IPS-NIHi7 (cell line): Measurements from ENCODE around the gene RAPGEF4.

ENCODE experiments used
- DNase-seq: peaks from one replicate; pipeline ENCODE4 v3.0.0; 2012; ENCODE audit warnings: mixed read lengths; ENCODE audit errors: extremely low spot score

RAPGEF4 gene

DNA sequence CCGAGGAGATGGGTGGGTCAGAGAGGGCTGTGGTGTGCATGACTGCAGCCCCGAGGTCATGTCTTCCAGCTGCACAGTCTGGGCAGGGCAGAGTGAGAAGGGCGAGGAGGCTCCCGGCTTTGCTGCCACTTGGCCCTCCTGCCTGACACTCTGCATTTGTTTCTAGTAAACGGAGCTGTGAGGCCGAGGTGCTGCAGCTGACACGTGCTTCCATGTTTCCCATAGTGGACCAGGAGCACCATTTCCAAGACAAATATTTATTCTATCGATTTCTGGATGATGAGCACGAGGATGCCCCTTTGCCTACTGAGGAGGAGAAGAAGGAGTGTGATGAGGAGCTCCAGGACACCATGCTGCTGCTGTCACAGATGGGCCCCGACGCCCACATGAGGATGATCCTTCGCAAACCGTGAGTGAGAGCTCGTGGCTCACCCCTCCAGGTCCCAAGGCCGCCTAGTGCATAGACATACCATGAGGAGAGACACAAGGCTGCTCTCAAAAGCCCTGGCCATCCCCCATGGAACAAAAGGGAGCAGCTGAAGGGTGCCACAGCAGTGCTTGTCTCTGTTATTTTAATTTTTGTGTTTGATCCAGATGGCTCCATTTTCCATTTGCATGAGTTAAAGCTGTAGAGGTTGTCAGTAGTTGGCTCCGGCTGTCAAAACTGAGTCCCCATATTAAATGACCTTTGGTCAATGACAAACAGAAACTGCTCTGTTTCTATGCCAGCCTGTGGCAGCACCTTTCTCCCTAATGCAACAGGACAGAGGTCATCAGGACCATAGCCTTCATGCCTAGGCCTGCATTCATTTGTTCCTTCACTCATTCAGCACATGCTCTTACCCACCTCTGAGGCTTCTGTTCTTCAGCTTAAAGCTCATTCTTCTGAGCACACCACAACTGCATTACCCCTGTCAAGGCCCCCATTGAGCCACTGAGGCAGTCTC is 231.7 kb downstream of the RAPGEF4 start:
- DNase-seq: no peak

DNA sequence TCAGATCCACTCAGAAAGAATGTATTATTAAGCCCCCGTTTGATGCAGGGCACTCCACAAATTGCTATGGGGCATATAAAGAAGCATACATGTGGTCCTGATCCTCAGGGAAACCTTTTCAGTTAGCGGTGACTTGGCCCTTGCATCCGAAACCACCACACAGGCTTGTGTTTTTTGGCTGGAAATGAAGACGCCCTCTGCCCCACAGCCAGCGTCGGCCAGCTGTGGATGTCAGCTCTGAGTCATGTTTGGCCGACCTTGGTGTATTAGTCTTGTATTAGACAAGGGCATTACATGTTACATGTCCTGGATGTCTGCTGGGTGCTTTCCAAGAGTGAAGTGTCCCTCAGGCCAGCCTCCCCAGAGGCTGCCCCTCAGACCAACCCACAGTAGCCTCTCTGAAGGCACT is 232.4 kb downstream of the RAPGEF4 start:
- no peak for DNase-seq

DNA sequence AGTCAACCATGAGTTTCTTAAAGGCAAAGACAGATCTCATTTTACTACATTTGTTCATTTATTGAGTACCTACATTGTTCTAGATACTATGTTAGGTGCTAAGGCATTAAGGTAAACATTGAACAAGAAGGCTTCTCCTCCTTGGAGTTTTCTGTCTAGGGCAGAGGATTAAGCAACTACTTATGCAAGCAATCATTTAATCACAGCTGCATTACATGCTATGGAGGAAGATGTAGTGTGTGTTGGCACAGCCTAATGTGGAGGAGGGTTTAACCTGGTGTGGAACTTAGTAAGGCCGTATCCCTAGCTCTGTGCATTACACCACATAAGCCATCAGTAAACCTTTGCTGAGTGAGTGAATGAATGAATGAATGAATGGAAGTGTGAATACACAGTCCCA is 233.5 kb downstream of the RAPGEF4 start:
- DNase-seq: no peak

DNA sequence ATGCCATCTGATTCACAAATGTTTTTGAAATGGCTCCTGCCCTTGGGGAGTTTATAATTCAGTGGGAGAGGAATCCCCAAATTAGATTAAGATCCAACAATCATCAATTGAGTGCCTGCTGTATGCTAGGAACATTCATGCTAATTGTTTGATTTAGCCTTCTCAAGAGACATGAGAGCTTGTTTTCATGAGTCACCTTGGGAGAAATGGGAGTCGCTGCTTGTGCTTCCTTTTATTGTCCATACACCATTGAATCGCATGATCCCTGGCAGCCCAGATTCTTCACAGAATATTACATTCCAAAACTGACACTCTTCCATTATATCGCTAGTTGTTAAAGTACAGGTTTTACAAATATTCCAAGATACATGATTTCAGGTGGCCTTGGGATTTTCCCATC is 234.0 kb downstream of the RAPGEF4 start:
- no peak for DNase-seq

DNA sequence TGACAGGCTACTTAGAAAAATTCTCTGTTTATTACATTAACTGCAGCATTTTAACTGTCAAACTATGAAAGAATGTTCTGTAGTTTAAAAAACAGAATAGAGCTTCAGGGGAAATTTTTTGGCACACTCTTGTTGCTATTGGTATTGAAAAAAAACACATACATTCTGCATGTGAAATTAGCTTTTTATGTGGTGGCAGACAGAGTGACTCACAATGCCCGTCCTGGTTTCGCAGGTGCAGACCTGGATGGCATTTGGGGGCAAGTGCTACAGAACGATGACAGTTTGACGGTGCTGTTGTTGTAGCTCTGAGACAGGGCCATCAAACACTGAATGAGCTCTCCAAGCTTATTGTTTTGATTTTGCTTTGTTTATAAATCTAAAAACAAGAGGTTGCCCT is 235.0 kb downstream of the RAPGEF4 start:
- DNase-seq: no peak

DNA sequence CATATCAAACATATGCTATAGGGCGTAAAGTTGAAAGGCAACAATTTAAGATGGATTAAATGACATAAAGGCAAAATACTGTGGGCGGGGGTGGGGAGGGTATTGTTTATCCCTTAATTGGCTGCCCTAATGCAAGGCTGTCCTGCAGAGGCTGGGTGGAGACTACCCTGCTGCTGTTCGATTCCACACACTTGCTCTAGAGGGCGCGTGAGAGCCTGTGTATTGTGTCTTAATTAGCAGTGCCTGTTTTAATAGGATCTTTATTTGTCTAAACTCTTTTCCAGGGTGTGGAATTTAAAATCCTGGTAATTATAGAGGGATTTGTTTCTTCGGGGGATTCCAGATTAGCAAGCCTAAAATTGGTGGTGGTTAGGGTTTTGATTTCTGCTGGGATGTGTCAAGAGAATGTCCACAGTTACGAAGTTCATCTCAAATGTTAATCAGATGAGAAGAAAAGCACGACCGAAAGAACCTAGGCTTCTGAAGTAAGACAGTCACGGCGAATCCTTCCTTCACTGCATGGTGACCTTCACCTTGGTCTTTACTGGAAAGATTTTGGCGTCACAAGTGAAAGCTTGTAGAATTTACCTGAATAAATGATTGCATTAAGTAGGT is 236.5 kb downstream of the RAPGEF4 start:
- DNase-seq: peak; percentile 82

DNA sequence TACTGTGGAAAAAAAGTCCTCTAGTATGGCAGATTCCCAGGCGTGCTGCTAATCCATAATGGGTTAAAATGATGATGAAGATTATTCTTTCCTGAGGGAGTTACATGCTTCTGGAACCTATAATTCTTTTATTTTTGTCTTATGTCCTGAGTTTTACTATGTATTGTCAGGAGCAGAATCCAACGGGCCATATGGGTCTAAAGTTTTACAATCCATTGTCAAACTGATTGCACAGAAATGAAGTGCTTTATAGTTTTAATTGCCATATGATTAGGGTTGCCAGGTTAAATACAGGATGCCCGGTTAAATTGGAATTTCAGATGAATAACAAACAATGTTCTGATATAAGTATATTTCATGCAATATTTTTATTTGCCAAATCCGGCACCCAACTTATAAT is 239.1 kb downstream of the RAPGEF4 start:
- no peak for DNase-seq

DNA sequence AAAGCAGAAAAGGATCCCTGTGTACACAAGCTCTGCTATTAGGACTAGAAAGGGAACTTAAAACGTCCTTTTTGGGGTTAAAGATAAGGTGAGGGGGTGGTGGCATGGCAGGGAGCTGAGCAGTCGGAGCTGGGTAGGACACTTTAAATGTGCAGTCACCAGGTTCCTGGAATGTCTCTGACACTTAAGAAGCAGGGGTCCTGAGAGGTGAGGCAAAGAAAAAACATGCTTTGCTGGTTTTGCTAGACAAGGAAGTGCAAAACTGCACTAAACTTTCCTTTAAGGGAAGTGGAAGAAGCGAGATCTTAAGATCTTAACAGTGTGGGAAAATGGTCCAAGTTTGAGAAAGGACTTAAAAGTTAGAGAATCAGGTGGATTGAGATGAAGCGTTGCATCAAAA is 240.5 kb downstream of the RAPGEF4 start:
- DNase-seq: no peak

DNA sequence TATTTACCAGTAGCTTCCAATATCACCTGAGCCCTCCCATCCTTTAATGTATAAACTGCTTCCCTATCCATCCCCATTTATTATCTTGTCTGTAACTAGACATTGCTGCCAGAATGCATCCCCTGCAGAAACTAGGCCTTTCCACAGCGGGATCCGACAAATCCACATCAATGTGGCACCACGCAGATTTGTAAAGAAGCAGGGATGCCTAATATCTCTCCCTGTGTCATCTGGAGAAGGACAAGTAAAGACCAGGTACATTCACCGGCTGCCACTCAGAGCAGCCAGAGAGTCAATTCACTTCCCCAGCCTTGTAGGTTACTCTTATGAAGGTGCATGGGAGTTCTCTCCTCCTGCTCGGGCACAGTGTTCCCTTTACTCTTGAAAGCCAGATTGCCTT is 241.2 kb downstream of the RAPGEF4 start:
- DNase-seq: no peak

DNA sequence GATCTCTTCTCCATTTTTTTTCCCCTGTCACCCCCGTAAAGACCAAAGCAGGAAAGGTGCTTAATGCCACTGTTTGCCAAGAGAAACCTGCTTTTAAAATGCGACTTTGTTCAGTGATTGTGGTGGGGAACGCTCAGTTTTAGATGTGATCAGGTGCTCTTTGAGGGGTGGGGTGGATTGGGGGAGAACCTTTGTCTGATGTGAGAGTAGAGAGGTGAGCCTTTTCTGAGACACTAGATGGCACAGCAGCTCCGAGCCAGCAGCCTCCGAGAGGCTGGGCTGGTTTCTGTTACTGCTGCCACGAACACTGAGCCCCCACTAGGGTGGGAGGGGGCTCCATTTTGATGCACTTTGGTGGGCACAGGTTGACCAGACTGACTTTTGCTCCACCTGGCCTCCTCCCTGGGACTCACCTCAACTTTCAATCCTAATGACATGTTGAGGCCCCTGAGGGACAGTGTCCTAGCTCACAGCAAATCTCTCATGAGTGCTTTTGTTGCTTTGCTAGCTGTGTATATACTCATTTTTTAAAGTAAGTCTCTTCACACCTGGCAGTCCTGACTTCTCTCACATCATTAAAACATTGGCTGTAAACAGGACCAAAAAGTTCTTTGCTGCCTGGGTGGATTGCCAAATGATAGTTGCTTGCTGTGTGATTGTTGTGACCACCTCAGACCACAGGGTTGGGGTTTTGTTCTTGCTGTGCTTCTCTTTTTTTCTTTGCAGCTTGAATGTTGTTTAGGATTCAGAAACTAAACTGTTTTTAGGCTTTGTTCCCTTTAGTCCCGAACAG is 241.8 kb downstream of the RAPGEF4 start:
- peak; percentile 34 for DNase-seq

DNA sequence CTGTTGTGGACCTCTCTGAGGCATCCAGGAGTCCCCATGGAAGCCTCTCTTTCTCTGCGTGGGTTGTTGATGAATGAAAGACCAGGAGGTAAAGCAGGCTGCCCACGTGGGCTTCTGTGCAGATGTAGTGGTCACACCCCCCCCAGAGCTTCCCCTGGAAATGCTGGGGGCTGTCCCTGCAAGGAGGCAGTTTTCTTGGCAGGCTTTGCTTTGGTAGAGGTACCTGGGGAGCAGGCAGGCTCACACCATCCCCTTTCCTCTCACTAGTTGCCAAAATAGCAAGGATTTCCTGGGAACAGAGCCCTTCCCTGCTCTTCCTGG is 242.4 kb downstream of the RAPGEF4 start:
- DNase-seq: no peak

DNA sequence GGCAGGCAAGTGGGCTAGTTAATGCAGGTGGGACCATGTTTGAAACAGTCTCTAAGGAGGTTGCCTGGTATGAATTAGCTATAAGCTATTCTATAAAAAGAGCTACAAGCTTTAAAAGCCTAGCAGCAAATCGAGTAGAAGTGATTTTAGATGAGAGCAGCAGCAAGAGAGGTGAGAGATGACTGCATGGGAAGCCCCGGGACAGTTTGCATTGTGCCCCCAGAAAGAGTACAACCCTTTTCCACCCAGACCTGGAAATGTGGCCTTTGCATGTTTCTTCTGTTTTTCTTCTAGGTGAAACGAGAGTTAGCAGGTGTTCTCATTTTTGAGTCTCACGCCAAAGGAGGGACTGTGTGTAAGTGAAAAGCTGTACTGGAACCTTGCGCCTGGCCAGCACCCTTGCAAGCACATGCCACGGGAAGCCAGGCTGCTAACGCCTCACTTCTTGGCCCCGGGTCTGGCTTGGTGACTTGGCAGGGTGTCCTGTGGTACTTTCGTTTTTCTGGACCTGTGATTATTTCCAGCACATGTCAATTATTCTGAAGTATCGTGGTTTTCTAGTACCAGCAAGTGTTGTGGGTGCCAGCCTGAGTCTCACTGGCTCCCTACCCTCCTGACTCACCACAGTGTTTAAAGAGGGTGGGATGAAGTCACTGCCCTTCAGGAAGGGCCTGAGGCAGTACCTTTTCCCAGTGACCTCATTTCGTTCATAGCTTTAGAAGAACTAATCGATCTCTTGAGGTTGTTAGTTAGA is 249.7 kb downstream of the RAPGEF4 start:
- DNase-seq: no peak

DNA sequence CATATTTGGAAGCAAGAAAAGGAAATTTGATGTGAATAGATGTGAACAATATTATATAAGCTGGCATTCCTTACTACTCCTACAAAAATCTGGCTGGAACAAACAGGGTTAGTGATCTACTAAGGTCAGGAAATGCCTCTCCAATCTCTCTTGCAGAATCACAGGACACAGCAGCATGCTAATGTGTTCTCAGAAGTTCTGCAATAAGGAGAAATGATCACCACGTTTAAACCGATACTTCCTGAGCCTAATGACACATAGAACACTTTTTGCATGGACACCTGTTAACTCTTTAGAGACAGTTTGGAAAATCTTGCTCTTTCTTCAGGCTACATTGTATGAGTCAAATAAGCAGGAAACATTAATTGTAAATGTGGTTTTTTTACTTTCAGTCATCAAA is 250.4 kb downstream of the RAPGEF4 start:
- DNase-seq: no peak

DNA sequence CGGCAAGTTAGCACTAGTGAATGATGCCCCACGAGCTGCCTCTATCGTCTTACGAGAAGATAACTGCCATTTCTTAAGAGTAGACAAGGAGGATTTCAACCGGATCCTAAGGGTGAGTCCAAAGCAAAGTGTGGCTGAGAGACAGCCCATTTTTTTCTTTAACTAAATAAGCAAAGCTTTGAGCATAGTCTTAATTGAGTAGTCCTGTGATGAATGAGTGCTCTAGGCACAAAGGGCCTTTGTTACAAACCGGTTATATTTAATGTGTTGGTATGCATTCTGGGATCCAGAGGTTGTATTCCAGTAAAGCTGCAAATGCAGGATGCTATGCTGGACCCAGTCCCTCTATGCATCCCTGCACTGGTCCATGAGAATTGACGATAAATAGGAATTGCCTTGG is 253.1 kb downstream of the RAPGEF4 start:
- DNase-seq: no peak

DNA sequence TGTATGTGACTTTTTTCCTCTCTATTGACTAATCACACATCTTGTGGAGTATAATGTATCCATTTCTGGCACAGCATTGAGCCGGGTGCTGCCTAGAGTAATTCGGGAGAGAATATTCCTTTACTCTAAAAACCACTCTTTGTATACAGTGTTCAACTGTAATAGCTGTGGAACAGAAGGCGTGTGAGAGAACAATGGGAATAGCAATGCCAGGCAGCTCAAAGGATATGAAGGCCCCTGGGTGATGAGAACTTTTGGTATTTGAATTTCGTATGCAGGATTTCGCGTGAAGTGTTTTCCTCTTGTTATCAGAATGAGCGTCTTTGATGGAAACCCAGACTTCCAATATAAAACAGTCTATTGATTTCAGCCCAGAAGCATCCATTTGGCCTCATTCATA is 255.4 kb downstream of the RAPGEF4 start:
- DNase-seq: no peak

DNA sequence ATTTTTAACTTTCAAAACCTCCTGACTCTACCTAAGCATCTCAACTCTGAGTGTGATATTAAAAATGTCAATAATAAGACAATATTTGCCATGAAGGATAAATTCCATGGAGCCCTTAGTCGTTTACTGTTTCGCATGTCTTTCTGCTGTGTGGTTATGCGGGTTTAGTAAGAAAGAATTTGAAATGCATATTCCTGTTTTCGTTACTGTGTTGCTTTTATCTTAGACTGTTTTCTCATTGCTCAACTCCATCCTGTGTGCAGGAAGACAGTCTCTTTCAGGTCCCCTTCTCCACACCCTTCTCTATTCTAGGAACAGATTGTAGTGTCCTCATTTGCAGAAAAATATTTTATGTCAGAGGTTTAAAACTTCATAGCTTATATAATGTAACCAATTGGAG is 257.5 kb downstream of the RAPGEF4 start:
- no peak for DNase-seq

DNA sequence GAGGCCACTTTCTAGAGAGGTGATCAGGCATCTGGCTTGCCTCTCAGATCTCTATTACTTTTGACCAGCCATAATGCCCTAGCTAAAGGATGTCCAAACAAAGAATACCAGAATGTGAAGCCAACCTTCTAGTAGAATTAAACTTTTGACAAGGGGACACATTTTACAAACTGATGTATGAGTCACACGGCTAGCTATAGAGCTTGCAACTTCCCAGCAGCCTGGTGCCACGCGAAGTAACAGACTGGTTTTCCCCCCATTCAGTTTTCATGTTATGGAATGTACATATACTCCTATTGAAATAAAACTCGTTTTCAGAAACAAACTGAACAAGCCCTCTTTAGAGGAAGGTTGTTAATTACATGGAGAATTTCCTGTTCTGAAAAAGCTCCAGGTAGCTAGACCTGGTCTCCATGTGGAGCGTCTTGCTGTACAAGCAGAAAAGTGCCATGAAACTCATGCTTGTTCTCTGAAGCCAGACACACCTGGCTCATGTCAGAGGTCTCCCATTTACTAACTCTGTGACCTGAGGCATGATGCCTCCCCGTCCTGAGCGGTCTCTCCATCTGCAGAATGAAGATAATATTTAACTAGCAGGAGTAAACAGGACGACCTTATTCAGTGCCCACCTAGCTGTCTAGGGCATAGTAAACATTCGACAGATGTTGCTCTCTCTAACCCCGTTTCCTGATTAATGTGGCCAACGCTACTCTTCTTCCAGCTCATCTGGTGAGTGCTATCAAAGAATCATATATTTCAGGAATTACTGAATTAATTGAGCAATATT is 258.5 kb downstream of the RAPGEF4 start:
- DNase-seq: no peak

DNA sequence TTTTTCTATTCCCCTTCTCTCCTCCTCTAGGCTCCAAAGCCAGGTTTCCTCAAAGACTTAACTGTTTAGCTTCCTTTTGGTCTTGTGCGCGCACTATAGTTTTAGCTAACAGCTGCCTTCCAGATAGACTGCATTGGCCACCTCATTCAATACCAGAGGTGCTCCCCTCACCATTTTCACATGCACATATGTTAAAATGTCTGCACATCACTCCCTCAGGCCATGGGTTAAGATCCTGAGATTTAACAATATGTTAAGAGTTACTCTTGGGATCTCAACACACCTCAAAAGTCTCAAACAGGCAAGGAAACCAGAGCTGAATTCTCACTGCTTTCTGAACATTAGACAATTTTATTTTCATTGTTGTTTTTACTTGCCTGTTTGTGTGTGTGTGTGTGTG is 259.2 kb downstream of the RAPGEF4 start:
- DNase-seq: no peak

DNA sequence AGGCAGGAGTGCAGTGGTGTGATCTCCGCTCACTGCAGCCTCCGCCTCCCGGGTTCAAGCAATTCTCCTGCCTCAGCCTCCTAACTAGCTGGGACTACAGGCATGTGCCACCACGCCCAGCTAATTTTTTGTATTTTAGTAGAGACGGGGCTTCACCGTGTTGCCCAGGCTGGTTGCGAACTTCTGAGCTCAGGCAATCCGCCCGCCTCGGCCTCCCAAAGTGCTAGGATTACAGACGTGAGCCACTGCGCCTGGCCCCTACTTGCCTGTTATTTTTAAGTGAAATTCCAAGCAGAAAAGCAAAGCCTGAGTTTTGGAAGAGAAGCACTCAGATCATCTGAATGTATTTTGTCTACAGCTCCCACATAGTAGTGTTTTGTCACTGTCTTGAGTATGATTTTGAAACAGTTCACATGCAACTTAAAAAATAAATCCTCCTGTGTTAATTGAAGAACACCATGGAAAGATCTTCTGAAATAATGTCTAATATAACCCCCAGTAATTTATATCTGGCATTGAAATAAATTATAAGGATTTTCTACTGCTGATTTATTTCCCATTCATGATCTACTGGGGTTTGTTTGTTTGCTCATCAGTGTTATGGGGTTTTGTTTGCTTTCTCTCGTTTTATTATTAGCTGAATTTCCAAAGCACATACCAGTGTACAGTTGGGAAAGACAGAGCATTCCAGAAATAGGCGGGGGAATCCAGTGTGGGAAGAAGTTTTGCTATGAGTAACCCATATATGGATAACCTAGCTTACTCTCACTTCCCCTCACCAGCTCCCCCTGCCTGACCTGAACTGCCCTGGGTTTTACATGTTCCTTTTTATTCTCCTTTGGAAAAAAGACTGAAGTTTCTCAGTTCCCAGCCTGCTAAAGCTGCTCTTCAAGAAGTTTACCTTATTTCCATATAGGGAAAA is 259.9 kb downstream of the RAPGEF4 start:
- peak; percentile 53 for DNase-seq

DNA sequence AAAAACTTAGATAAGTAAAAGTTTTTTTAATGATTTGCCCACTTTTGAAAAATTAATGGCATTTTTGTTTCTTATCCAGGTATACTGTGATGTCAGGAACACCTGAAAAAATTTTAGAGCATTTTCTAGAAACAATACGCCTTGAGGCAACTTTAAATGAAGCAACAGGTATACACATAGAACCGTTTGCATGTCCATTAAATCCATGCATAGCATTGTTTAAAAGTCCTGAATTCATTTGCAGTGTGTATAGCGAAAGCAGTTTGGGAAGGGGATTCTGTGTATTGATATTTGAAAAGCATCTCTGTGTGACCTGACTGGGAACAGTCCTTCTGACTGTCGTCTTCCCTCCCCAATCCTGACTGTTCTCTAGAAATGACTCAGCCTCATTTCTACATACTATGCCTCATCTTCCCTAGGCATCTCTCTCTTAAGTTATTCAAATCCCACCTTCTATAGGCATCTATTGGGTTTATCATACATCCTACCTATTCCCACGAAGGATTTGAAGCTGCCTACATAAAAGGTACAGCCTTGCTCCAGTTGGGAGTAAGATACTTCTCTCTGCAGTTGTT is 260.8 kb downstream of the RAPGEF4 start:
- DNase-seq: no peak
